ENCODE measurements around the gene VWF. TPM values are rescaled to one million over a fixed set of nuclear protein-coding genes. Genes with fewer than 3 reads are reported as not detected.

VWF gene
- total and polyA plus RNA-seq, 2 experiments from 2014 or later = 0.42 to 0.56 TPM

DNA sequence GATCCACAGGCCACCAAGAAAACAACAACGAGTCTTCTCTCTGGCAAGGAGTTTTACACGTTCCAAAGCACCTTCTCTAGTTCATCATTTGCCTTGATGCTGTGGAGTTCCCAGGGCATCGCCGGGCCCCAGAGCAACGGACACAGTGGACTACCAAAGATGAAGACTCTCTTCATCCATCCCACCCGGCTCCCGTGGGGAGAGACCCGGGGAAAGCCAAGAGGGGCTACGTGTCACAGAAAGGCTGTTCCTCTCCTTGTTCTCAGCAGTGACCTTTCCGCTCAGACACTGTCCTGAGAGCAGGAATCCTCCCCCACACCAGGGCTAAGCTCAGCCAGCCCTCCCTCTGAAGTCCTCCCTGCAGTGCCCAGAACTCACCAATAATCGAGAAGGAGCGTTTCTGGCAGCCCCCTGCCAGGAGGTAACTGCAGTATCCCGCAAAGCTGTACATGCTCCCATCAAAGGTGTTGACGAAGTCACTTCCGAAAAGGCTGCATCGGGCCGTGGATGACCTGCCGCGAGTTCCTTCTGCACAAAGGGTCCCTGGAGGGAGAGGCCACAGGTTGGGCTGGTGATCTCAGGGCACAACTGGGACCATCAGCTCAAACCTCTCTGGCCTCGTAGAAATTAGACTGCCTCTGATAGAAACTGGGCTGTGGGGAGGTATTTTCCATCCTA is 3.5 kb downstream of the VWF start:
- peaks cover 5% of the 10 kb centered on the region for H3K4me1 Mint-ChIP-seq
- Histone ChIP-seq H3K4me3 (no peak overlapping the region), H3K79me2 (replicated peaks; ENCODE audit: insufficient read depth) (no peaks in the 10 kb centered on the region), H2AFZ (no peak overlapping the region), H4K20me1 (replicated peaks; ENCODE audit: insufficient read depth) (no peaks in the 10 kb centered on the region), H3K4me1 (ENCODE audit: insufficient read depth) (no peaks in the 10 kb centered on the region), H3K4me2 (no peak overlapping the region), H3K36me3 (ENCODE audit: insufficient read depth) (no peaks in the 10 kb centered on the region), H3K27ac (ENCODE audit: low read depth) (no peak overlapping the region), H3F3A (replicated peaks; ENCODE audit: low read depth) (no peaks in the 10 kb centered on the region), H3K27me3 (ENCODE audit: insufficient read depth) (no peaks in the 10 kb centered on the region), H3K9me2 (ENCODE audit: insufficient read depth) (no peaks in the 10 kb centered on the region; the same call in 1 of the 2 replicates)
- DNase-seq (ENCODE audit: low spot score) (no peak), ATAC-seq (no peak)
- H3K4me3 Mint-ChIP-seq = no peak overlapping the region
- H3K27ac Mint-ChIP-seq = no peak overlapping the region
- TF ChIP-seq ZNF114 (CRISPR knock-in tag; IDR thresholded peaks at IDR 0.05) = no peak
- TF ChIP-seq, protein P1, sequence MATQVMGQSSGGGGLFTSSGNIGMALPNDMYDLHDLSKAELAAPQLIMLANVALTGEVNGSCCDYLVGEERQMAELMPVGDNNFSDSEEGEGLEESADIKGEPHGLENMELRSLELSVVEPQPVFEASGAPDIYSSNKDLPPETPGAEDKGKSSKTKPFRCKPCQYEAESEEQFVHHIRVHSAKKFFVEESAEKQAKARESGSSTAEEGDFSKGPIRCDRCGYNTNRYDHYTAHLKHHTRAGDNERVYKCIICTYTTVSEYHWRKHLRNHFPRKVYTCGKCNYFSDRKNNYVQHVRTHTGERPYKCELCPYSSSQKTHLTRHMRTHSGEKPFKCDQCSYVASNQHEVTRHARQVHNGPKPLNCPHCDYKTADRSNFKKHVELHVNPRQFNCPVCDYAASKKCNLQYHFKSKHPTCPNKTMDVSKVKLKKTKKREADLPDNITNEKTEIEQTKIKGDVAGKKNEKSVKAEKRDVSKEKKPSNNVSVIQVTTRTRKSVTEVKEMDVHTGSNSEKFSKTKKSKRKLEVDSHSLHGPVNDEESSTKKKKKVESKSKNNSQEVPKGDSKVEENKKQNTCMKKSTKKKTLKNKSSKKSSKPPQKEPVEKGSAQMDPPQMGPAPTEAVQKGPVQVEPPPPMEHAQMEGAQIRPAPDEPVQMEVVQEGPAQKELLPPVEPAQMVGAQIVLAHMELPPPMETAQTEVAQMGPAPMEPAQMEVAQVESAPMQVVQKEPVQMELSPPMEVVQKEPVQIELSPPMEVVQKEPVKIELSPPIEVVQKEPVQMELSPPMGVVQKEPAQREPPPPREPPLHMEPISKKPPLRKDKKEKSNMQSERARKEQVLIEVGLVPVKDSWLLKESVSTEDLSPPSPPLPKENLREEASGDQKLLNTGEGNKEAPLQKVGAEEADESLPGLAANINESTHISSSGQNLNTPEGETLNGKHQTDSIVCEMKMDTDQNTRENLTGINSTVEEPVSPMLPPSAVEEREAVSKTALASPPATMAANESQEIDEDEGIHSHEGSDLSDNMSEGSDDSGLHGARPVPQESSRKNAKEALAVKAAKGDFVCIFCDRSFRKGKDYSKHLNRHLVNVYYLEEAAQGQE (IDR thresholded peaks at IDR 0.05; ENCODE audit: unreplicated experiment) = no peak
- TF ChIP-seq EZH2phosphoT487 (IDR thresholded peaks at IDR 0.05; ENCODE audit: unreplicated experiment) = no peak
- no peak for TF ChIP-seq EZH2 (IDR thresholded peaks at IDR 0.05; ENCODE audit: low read depth, unreplicated experiment)
- H3K36me3 Mint-ChIP-seq (ENCODE audit: low read depth) = no peaks in the 10 kb centered on the region
- peaks cover 13% of the 10 kb centered on the region for H3K27me3 Mint-ChIP-seq (ENCODE audit: insufficient read depth, low read depth, poor library complexity)
- H3K9me3 Mint-ChIP-seq = no peaks in the 10 kb centered on the region

DNA sequence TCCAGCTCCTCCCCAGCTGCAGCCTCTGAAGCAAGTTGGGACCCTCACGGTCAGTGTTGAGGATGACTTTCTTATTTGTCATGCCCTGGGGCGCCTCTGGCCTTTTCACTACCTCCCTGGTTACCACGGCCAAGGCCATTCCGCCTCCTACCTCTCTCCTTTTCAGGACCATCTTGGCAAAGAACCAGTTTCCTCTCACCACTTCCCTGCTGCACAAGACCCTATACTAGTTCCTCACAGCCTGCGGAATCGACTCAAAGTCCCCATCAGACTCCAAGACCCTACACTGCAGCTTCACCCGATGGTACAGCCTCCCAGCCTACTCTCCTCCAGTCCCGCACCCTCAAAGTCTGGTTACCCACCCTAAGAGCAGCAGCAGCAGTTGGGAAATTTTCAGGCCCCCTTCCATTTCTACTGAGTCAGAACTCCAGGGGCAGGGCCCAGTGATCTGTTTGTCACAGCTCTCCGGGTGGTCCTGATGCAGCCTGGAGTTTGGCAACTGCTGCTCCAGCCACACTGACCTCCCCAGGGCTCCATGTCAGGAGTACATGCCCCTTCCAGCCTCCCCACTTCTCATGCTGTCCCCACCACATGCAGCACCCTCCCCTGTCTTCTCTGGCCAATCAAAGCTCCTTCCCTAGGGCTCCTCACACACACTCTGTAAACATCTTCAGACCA is 5.4 kb downstream of the VWF start:
- no peak for ATAC-seq
- Mint-ChIP-seq H3K9me3 (no peaks in the 10 kb centered on the region; the same call in 2 of the 3 replicates), H3K27ac (peak overlapping the region; percentile 42), H3K27me3 (ENCODE audit: insufficient read depth, low read depth, poor library complexity) (peaks cover 11% of the 10 kb centered on the region), H3K4me1 (peaks cover 5% of the 10 kb centered on the region), H3K36me3 (ENCODE audit: low read depth) (no peaks in the 10 kb centered on the region), H3K4me3 (no peak overlapping the region)
- no peaks in the 10 kb centered on the region; the same call in 1 of the 2 replicates for H3K9me2 ChIP-seq (ENCODE audit: insufficient read depth)
- no peaks in the 10 kb centered on the region for H3K27me3 ChIP-seq (ENCODE audit: insufficient read depth)
- no peak overlapping the region for H3K4me3 ChIP-seq
- H3K27ac ChIP-seq (ENCODE audit: low read depth) = no peak overlapping the region
- H3K79me2 ChIP-seq (replicated peaks; ENCODE audit: insufficient read depth) = no peaks in the 10 kb centered on the region
- H3F3A ChIP-seq (replicated peaks; ENCODE audit: low read depth) = no peaks in the 10 kb centered on the region
- H3K4me2 ChIP-seq = no peak overlapping the region
- H3K4me1 ChIP-seq (ENCODE audit: insufficient read depth) = no peaks in the 10 kb centered on the region
- H3K36me3 ChIP-seq (ENCODE audit: insufficient read depth) = no peaks in the 10 kb centered on the region
- H2AFZ ChIP-seq = no peak overlapping the region
- H4K20me1 ChIP-seq (replicated peaks; ENCODE audit: insufficient read depth) = no peaks in the 10 kb centered on the region
- DNase-seq (ENCODE audit: low spot score) = no peak
- TF ChIP-seq CREB1 (CRISPR knock-in tag; IDR thresholded peaks at IDR 0.05; ENCODE audit: low read depth) = no peak
- TF ChIP-seq STAT1 (IDR thresholded peaks at IDR 0.05; ENCODE audit: unreplicated experiment) = no peak
- TF ChIP-seq ZNF331 (CRISPR knock-in tag; IDR thresholded peaks at IDR 0.05; ENCODE audit: low read depth) = no peak
- TF ChIP-seq JUNB (IDR thresholded peaks at IDR 0.05; ENCODE audit: unreplicated experiment) = no peak
- no peak for TF ChIP-seq POLR2AphosphoS5 (IDR thresholded peaks at IDR 0.05; ENCODE audit: low read depth)
- TF ChIP-seq, protein P2, sequence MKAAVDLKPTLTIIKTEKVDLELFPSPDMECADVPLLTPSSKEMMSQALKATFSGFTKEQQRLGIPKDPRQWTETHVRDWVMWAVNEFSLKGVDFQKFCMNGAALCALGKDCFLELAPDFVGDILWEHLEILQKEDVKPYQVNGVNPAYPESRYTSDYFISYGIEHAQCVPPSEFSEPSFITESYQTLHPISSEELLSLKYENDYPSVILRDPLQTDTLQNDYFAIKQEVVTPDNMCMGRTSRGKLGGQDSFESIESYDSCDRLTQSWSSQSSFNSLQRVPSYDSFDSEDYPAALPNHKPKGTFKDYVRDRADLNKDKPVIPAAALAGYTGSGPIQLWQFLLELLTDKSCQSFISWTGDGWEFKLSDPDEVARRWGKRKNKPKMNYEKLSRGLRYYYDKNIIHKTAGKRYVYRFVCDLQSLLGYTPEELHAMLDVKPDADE (IDR thresholded peaks at IDR 0.05) = no peak
- TF ChIP-seq, protein P3, sequence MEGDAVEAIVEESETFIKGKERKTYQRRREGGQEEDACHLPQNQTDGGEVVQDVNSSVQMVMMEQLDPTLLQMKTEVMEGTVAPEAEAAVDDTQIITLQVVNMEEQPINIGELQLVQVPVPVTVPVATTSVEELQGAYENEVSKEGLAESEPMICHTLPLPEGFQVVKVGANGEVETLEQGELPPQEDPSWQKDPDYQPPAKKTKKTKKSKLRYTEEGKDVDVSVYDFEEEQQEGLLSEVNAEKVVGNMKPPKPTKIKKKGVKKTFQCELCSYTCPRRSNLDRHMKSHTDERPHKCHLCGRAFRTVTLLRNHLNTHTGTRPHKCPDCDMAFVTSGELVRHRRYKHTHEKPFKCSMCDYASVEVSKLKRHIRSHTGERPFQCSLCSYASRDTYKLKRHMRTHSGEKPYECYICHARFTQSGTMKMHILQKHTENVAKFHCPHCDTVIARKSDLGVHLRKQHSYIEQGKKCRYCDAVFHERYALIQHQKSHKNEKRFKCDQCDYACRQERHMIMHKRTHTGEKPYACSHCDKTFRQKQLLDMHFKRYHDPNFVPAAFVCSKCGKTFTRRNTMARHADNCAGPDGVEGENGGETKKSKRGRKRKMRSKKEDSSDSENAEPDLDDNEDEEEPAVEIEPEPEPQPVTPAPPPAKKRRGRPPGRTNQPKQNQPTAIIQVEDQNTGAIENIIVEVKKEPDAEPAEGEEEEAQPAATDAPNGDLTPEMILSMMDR (conservative IDR thresholded peaks at IDR 0.05; ENCODE audit: low read depth in 2 of 2) = no peak
